IMR-90 (cell line): Measurements from ENCODE around the gene MAGI1. TPM values are rescaled to one million over a fixed set of nuclear protein-coding genes. Genes with fewer than 3 reads are reported as not detected.

ENCODE experiments used
- ATAC-seq: fragments of 200-7000 bp; cut with Tn5 transposase; 2 replicates; pipeline ENCODE4 v1.9.1; 2020; ENCODE audit warnings: low read depth, mild to moderate bottlenecking, moderate library complexity
- BruUV-seq: library from RNA; stranded (reverse); fragments of 400-500 nt; replicated peaks from 2 replicates; lab custom pipeline; 2021; lab: Mats Ljungman, UMichigan
- CTCF ChIA-PET: fragments of 300-600 bp; formaldehyde crosslinking; extraction: SDS; loops from one replicate; lab custom pipeline; 2021; ENCODE audit warnings: antibody characterized with exemption; lab: Yijun Ruan, JAX
- POLR2A ChIA-PET: fragments of 300-600 bp; sonication (Branson Sonifier 250); formaldehyde crosslinking; loops from one replicate; lab custom pipeline; 2022; ENCODE audit warnings: antibody characterized with exemption; ENCODE audit not compliant: unreplicated experiment; lab: Charles Lee
- DNase-seq: peaks from one replicate; pipeline ENCODE4 v3.0.0; 2013
- H2AFZ ChIP-seq: replicated peaks from 2 replicates; pipeline ENCODE3; 2013; ENCODE audit warnings: low read length, mild to moderate bottlenecking; ENCODE audit not compliant: poor library complexity
- H2AK5ac ChIP-seq: 2 replicates; pipeline ENCODE4 v1.6.1; 2013; ENCODE audit warnings: low read depth, low read length, inconsistent platforms
- H2AK9ac ChIP-seq: replicated peaks from 2 replicates; pipeline ENCODE3; 2013; ENCODE audit warnings: mild to moderate bottlenecking, low read depth, low read length, moderate library complexity; ENCODE audit not compliant: poor library complexity
- H2BK120ac ChIP-seq: 2 replicates; pipeline ENCODE4 v1.6.1; 2013; ENCODE audit warnings: low read depth, low read length, inconsistent platforms
- H2BK15ac ChIP-seq: 3 replicates; pipeline ENCODE4 v1.6.1; 2013; ENCODE audit warnings: low read depth, low read length, inconsistent platforms
- H2BK20ac ChIP-seq: 2 replicates; pipeline ENCODE4 v1.6.1; 2013; ENCODE audit warnings: low read depth, mild to moderate bottlenecking, inconsistent platforms, low read length, moderate library complexity
- H2BK5ac ChIP-seq: 2 replicates; pipeline ENCODE4 v1.6.1; 2013; ENCODE audit warnings: mild to moderate bottlenecking, low read depth, low read length, inconsistent platforms; ENCODE audit not compliant: poor library complexity, severe bottlenecking
- H3K14ac ChIP-seq: replicated peaks from 2 replicates; pipeline ENCODE4 v1.6.1; 2013; ENCODE audit warnings: low read depth, low read length, inconsistent platforms
- H3K18ac ChIP-seq: 2 replicates; pipeline ENCODE4 v1.6.1; 2013; ENCODE audit warnings: low read depth, low read length, control low read depth
- H3K23ac ChIP-seq: 2 replicates; pipeline ENCODE4 v1.6.1; 2013; ENCODE audit warnings: low read depth, low read length, inconsistent platforms
- H3K27ac ChIP-seq: 2 replicates; pipeline ENCODE4 v1.5.1; 2013; ENCODE audit warnings: mild to moderate bottlenecking, control low read depth, low read length; ENCODE audit not compliant: insufficient read depth
- H3K27me3 ChIP-seq: 2 replicates; pipeline ENCODE4 v1.6.1; 2013; ENCODE audit warnings: low read length; ENCODE audit not compliant: control insufficient read depth, insufficient read depth
- H3K36me3 ChIP-seq: 2 replicates; pipeline ENCODE4 v1.6.1; 2013; ENCODE audit warnings: low read length, mixed read lengths; ENCODE audit not compliant: control insufficient read depth, insufficient read depth
- H3K4ac ChIP-seq: 2 replicates; pipeline ENCODE4 v1.6.1; 2013; ENCODE audit warnings: low read depth, low read length, inconsistent platforms
- H3K4me1 ChIP-seq: 2 replicates; pipeline ENCODE4 v1.6.1; 2013; ENCODE audit warnings: low read length, mixed read lengths; ENCODE audit not compliant: control insufficient read depth, insufficient read depth
- H3K4me2 ChIP-seq: 2 replicates; pipeline ENCODE4 v1.6.1; 2013; ENCODE audit warnings: low read depth, mild to moderate bottlenecking, control low read depth, low read length, moderate library complexity
- H3K4me3 ChIP-seq: 2 replicates; pipeline ENCODE4 v1.5.1; 2013; ENCODE audit warnings: low read depth, mild to moderate bottlenecking, control low read depth, low read length, moderate library complexity; ENCODE audit not compliant: insufficient read depth
- H3K56ac ChIP-seq: 2 replicates; pipeline ENCODE4 v1.6.1; 2013; ENCODE audit warnings: low read length, inconsistent platforms; ENCODE audit not compliant: insufficient read depth; ENCODE audit errors: extremely low read depth
- H3K79me1 ChIP-seq, 2 experiments: 2 replicates each; pipeline ENCODE4 v1.6.1; 2013; ENCODE audit warnings: low read length in 2 of 2, inconsistent platforms in 1 of 2, low read depth in 1 of 2
- H3K9ac ChIP-seq: 2 replicates; pipeline ENCODE4 v1.6.1; 2013; ENCODE audit warnings: low read depth, low read length, control low read depth
- H3K9me1 ChIP-seq: 2 replicates; pipeline ENCODE4 v1.6.1; 2013; ENCODE audit warnings: low read length, inconsistent platforms; ENCODE audit not compliant: insufficient read depth
- H3K9me3 ChIP-seq: 2 replicates; pipeline ENCODE4 v1.6.1; 2013; ENCODE audit warnings: low read length; ENCODE audit not compliant: control insufficient read depth, insufficient read depth
- H4K20me1 ChIP-seq: 2 replicates; pipeline ENCODE4 v1.6.1; 2013; ENCODE audit warnings: low read length, inconsistent platforms; ENCODE audit not compliant: insufficient read depth
- H4K5ac ChIP-seq: 2 replicates; pipeline ENCODE4 v1.6.1; 2013; ENCODE audit warnings: mild to moderate bottlenecking, low read depth, low read length, control low read depth
- H4K8ac ChIP-seq, 2 experiments: 2 replicates each; pipeline ENCODE4 v1.6.1; 2013; ENCODE audit warnings: low read depth in 2 of 2, low read length in 2 of 2, control low read depth in 1 of 2, inconsistent platforms in 1 of 2
- H4K91ac ChIP-seq: 2 replicates; pipeline ENCODE4 v1.6.1; 2013; ENCODE audit warnings: low read depth, low read length, inconsistent platforms; ENCODE audit not compliant: insufficient read depth
- BHLHE40 ChIP-seq: fragments of 150-350 bp; IDR thresholded peaks from 2 replicates; pipeline ENCODE4 v1.6.1; 2016; ENCODE audit warnings: mild to moderate bottlenecking, low read depth, low read length
- CHD1 ChIP-seq: IDR thresholded peaks from 2 replicates; pipeline ENCODE4 v1.6.1; 2012; ENCODE audit warnings: low read depth, low read length, improper control_type of control experiment
- FOS ChIP-seq: fragments of 150-350 bp; IDR thresholded peaks from 2 replicates; pipeline ENCODE4 v1.6.1; 2016; ENCODE audit warnings: low read depth, low read length
- MAFK ChIP-seq: IDR thresholded peaks from 2 replicates; pipeline ENCODE4 v1.6.1; 2012; ENCODE audit warnings: low read depth, low read length, improper control_type of control experiment
- MAZ ChIP-seq: IDR thresholded peaks from 2 replicates; pipeline ENCODE4 v1.6.1; 2012; ENCODE audit warnings: low read depth, mild to moderate bottlenecking, low read length, improper control_type of control experiment, moderate library complexity, borderline replicate concordance
- MXI1 ChIP-seq: IDR thresholded peaks from 2 replicates; pipeline ENCODE4 v1.6.1; 2012; ENCODE audit warnings: low read depth, mild to moderate bottlenecking, low read length, moderate library complexity, borderline replicate concordance
- NFE2L2 ChIP-seq: fragments of 150-350 bp; IDR thresholded peaks from 2 replicates; pipeline ENCODE4 v1.6.1; 2016; ENCODE audit warnings: low read depth, mild to moderate bottlenecking, low read length
- RCOR1 ChIP-seq: IDR thresholded peaks from 2 replicates; pipeline ENCODE4 v1.6.1; 2012; ENCODE audit warnings: mild to moderate bottlenecking, low read length, improper control_type of control experiment; ENCODE audit not compliant: insufficient replicate concordance
- RFX5 ChIP-seq: IDR thresholded peaks from 2 replicates; pipeline ENCODE4 v1.8.0; 2012; ENCODE audit warnings: low read depth, mild to moderate bottlenecking, low read length, moderate library complexity
- SMC3 ChIP-seq: fragments of 150-350 bp; IDR thresholded peaks from 2 replicates; pipeline ENCODE4 v1.6.1; 2016; ENCODE audit warnings: low read depth, mild to moderate bottlenecking, antibody characterized with exemption, low read length, moderate library complexity
- WGBS, 2 experiments: methylation state at CpG; one replicate each; pipeline versions ENCODE4 v1.1.5 to v1.1.7; 2013; ENCODE audit warnings: missing lambda C conversion rate in 2 of 2; ENCODE audit not compliant: insufficient read length in 1 of 2; ENCODE audit errors: extremely low coverage in 2 of 2; 5-methylcytosine and 5-hydroxymethylcytosine counted together
- dilution Hi-C: fragments of 300-500 bp; cut with HindIII; formaldehyde crosslinking; loops from one replicate; pipeline ENCODE4 v1.14.3; 2018; ENCODE audit warnings: low sequenced_read_pairs; ENCODE audit not compliant: unreplicated experiment
- in situ Hi-C: fragments of 300-500 bp; cut with MboI; formaldehyde crosslinking; loops from 3 replicates; pipeline ENCODE4 v1.14.3; 2019; ENCODE audit warnings: low sequenced_read_pairs, inconsistent platforms, mixed read lengths
- intact Hi-C: fragments of 100-400 bp; cut with micrococcal nuclease; formaldehyde crosslinking; loops from 2 replicates; pipeline ENCODE4 v1.10.0; 2022
- polyA plus RNA-seq, 3 experiments: library from polyadenylated mRNA; depleted of rRNA; stranded (reverse); fragments of >200 nt; gene quantifications; 2 replicates each; pipeline ENCODE4 v1.2.3, GENCODE V29; 2012; ENCODE audit warnings: low replicate concordance in 1 of 3
- total RNA-seq: library from RNA; depleted of rRNA; stranded (reverse); fragments of >200 nt; gene quantifications from 2 replicates; pipeline ENCODE4 v1.2.3, GENCODE V29; 2012
- TF ChIP-seq, protein P1 (sequence below): conservative IDR thresholded peaks from 2 replicates; pipeline ENCODE4 v1.5.1; 2012; ENCODE audit warnings: mild to moderate bottlenecking, low read depth, low read length, improper control_type of control experiment
- TF ChIP-seq, protein P2 (sequence below): fragments of 150-350 bp; IDR thresholded peaks from 2 replicates; pipeline ENCODE4 v1.6.1; 2017; ENCODE audit warnings: mild to moderate bottlenecking, antibody characterized with exemption, low read length, low read depth

Gene MAGI1
- total and polyA plus RNA-seq, 2 of the 4 experiments (the other 2 are of a cell fraction) = 14.5 to 24.2 TPM

DNA sequence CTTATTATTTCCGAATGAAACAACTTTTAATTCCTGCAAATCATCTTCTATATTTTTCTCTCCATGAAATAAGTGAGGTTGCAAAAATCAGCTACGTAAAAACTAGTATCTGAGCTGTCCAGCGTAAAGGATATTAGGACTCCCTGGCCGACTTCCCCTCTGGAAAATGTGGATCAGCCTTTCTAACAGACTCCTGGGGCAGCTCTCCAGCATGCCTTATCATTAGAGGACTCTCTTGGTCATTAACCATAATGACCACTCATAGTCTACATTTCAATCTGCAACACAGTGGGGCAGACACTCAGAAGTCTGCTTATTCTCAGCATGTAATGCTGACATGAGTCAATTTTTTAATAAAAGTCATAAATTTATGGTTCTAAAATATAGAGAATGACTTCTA is 130.1 kb downstream of the MAGI1 start:
- Histone ChIP-seq H3K79me1 (peaks cover 17 to 46% of the 10 kb centered on the region in 2 experiments), H3K36me3 (no peaks in the 10 kb centered on the region), H2AK5ac (no peak overlapping the region), H3K27ac (no peak overlapping the region), H4K8ac (no peak overlapping the region), H2BK5ac (no peak overlapping the region), H3K4me3 (no peak overlapping the region), H3K27me3 (no peaks in the 10 kb centered on the region), H4K5ac (no peak overlapping the region), H3K9me1 (no peaks in the 10 kb centered on the region), H2AK9ac (no peak overlapping the region), H3K56ac (no peak overlapping the region), H4K20me1 (peaks cover 3% of the 10 kb centered on the region; the same call in 1 of the 2 replicates), H3K4ac (no peak overlapping the region), H3K4me1 (peaks cover 3% of the 10 kb centered on the region; the same call in 1 of the 2 replicates), H4K91ac (no peak overlapping the region), H3K23ac (no peak overlapping the region), H3K18ac (no peak overlapping the region), H2BK15ac (no peak overlapping the region), H2AFZ (no peak overlapping the region), H2BK20ac (no peak overlapping the region), H2BK120ac (no peak overlapping the region), H3K9me3 (no peaks in the 10 kb centered on the region), H3K4me2 (no peak overlapping the region), H3K9ac (no peak overlapping the region), H3K14ac (no peak overlapping the region)
- 95% methylated on average over 3 of the region's 4 CpGs; no CpG with 5 or more reads in 1 of the 2 experiments for WGBS, 2 experiments
- CTCF ChIA-PET = interaction anchor here (0.6 to 0.7 kb wide), 2 partner anchors 12 to 1550 kb away, joined by 3 read pairs; no protein-coding TSS in a partner anchor
- ATAC-seq = no peak
- DNase-seq = no peak
- in situ Hi-C loops = no loop called here
- TF ChIP-seq, protein P1, sequence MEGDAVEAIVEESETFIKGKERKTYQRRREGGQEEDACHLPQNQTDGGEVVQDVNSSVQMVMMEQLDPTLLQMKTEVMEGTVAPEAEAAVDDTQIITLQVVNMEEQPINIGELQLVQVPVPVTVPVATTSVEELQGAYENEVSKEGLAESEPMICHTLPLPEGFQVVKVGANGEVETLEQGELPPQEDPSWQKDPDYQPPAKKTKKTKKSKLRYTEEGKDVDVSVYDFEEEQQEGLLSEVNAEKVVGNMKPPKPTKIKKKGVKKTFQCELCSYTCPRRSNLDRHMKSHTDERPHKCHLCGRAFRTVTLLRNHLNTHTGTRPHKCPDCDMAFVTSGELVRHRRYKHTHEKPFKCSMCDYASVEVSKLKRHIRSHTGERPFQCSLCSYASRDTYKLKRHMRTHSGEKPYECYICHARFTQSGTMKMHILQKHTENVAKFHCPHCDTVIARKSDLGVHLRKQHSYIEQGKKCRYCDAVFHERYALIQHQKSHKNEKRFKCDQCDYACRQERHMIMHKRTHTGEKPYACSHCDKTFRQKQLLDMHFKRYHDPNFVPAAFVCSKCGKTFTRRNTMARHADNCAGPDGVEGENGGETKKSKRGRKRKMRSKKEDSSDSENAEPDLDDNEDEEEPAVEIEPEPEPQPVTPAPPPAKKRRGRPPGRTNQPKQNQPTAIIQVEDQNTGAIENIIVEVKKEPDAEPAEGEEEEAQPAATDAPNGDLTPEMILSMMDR = no peak
- no peak for TF ChIP-seq MAFK
- TF ChIP-seq MAZ = no peak
- no peak for TF ChIP-seq FOS
- TF ChIP-seq RCOR1 = no peak
- TF ChIP-seq MXI1 = no peak
- no peak for TF ChIP-seq CHD1
- TF ChIP-seq RFX5 = no peak
- no peak for TF ChIP-seq NFE2L2
- no peak for TF ChIP-seq BHLHE40
- no peak for TF ChIP-seq SMC3
- TF ChIP-seq, protein P2, sequence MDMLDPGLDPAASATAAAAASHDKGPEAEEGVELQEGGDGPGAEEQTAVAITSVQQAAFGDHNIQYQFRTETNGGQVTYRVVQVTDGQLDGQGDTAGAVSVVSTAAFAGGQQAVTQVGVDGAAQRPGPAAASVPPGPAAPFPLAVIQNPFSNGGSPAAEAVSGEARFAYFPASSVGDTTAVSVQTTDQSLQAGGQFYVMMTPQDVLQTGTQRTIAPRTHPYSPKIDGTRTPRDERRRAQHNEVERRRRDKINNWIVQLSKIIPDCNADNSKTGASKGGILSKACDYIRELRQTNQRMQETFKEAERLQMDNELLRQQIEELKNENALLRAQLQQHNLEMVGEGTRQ = no peak
- BruUV-seq = no TSS peak
- dilution Hi-C loops = no loop called here
- POLR2A ChIA-PET = no interaction called here
- intact Hi-C loops = no loop called here
